PFSK-1 (cell line): ENCODE data around the gene IKZF2.

Experiments
- FOXP2 ChIP-seq: optimal IDR thresholded peaks from 2 replicates; pipeline ENCODE3; 2011; ENCODE audit warnings: borderline replicate concordance, control low read depth, inconsistent platforms; ENCODE audit not compliant: insufficient read depth; ENCODE audit errors: extremely low read length, extremely low read depth
- POLR2AphosphoS5 ChIP-seq: IDR thresholded peaks from 2 replicates; pipeline ENCODE4 v1.6.1; 2012; ENCODE audit warnings: low read depth, mild to moderate bottlenecking, control low read depth, low read length, moderate library complexity
- REST ChIP-seq, 2 experiments: IDR thresholded peaks; 2 replicates each; pipeline versions ENCODE4 v1.6.1 to v1.8.0; 2011 to 2012; ENCODE audit warnings: low read depth in 2 of 2, low read length in 2 of 2, control low read depth in 1 of 2, inconsistent platforms in 1 of 2, mild to moderate bottlenecking in 1 of 2, moderate library complexity in 1 of 2; ENCODE audit not compliant: insufficient read depth in 1 of 2
- SIN3A ChIP-seq: IDR thresholded peaks from 2 replicates; pipeline ENCODE4 v1.6.1; 2012; ENCODE audit warnings: mild to moderate bottlenecking, low read length, moderate library complexity, borderline replicate concordance; ENCODE audit not compliant: insufficient read depth

- TF ChIP-seq POLR2AphosphoS5: no peak
- TF ChIP-seq SIN3A: no peak
- TF ChIP-seq REST (IDR thresholded peaks at IDR 0.05; ENCODE audit: insufficient read depth in 1 of 2, low read depth in 2 of 2, low read length in 2 of 2): no peak
- TF ChIP-seq FOXP2: no peak
These were observed 135.0 kb downstream of the IKZF2 start for GRCh38 chr2:213016166-213016983.
